Urinary bladder (tissue), 2 donors: Measurements from ENCODE around the gene DRD3. TPM values are rescaled to one million over a fixed set of nuclear protein-coding genes. Genes with fewer than 3 reads are reported as not detected.

ENCODE experiments used
- polyA plus RNA-seq: library from polyadenylated mRNA; stranded (reverse); fragments of 200-250 nt; gene quantifications from one replicate; pipeline ENCODE4 v1.2.3, GENCODE V29; 2013
- total RNA-seq: library from RNA; depleted of rRNA; stranded (reverse); fragments of >200 nt; gene quantifications from one replicate; pipeline ENCODE4 v1.2.3, GENCODE V29; 2014
- donor health status: healthy.

DRD3 gene
- total and polyA plus RNA-seq, 2 donors, result not detected

Other genes with a start within 250 kb of the DRD3 start
- gene ZDHHC23, start 231.0 kb downstream of the DRD3 start, total RNA-seq, result 2.4 TPM
- gene ZDHHC23, start 231.0 kb downstream of the DRD3 start, polyA plus RNA-seq, result 1.3 TPM
- gene CCDC191, start 122.5 kb downstream of the DRD3 start, total RNA-seq, result 7.1 TPM
- gene CCDC191, start 122.5 kb downstream of the DRD3 start, polyA plus RNA-seq, result 3.1 TPM
- 37.5 TPM for gene QTRT2, start 122.3 kb downstream of the DRD3 start, total RNA-seq
- 9.9 TPM for gene QTRT2, start 122.3 kb downstream of the DRD3 start, polyA plus RNA-seq
- not detected for gene ZNF80, start 58.5 kb upstream of the DRD3 start, total RNA-seq
- 0.04 TPM for gene ZNF80, start 58.5 kb upstream of the DRD3 start, polyA plus RNA-seq
- gene TIGIT, start 115.0 kb upstream of the DRD3 start, total RNA-seq, result 0.21 TPM
- gene TIGIT, start 115.0 kb upstream of the DRD3 start, polyA plus RNA-seq, result 0.18 TPM